ENCODE data around the gene GPR152.

Gene GPR152

DNA sequence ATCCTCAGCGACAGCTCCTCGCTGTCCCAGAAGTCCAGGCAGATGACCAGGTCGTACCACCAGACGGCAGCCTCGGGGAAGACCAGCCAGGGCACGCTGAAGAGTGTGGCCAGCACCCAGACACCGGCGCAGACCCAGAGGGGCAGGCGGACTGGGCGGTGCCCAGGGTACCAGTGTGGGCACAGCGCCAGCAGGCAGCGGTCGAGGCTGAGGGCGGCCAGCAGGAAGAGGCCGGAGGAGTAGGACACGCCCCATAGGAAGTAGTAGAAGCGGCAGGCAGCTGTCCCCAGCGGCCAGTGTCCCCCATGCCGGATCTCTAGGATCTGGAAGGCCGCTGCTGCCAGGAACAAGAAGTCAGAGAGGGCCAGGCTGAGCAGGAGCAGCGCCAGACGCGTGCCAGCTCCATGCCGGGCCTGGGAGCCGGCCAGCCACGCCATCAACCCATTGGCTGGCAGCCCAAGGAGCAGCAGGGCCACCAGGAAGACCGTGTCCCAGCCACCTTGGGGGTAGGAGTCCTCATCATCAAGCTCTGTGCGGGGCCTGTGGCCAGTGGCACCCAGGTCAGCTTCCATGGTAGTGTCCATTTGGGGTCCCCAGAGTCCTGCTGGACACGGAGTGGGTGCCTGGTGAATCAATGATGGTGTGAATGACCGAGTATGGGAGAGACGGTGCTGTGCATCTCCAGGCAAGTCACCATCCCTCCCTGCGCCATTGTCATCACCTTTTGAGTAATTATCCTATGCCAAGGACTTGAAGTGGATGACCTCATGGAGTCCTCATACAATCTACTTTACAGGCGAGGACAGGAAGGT, at the start of gene GPR152:
Gene GPR152 (minus strand): TSS at position 589 of the 812 bp plus-strand sequence. CDS start 5 bp downstream, at position 584.
- no peak for DNase-seq

- no peak for DNase-seq
These were observed 49.3 kb upstream of the GPR152 start for GRCh38 chr11:67501854-67502253.

- no peak for DNase-seq
These were observed 48.5 kb upstream of the GPR152 start for GRCh38 chr11:67500831-67501715.

DNA sequence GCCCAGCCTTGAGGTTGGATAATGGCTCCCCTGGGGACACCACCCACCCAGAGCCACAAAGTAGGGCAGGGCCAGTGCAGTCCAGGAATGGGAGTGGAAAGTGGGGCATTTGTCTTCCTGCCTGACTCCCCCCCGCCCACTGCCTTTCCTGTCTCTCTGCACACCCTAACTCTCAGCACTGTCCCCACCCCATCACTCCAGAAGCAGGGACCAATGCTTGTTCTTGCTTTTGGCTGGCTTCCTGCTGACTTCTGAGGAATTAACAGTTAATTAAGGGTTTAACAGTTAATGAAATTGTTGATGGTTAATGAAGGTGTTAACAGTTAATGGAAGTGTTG, 47.9 kb upstream of the GPR152 start:
- DNase-seq: no peak

GRCh38 chr11:67499808-67500483, 47.4 kb upstream of the GPR152 start:
- DNase-seq: no peak

- no peak for DNase-seq
These were observed 46.0 kb upstream of the GPR152 start for GRCh38 chr11:67498544-67498972.

DNA sequence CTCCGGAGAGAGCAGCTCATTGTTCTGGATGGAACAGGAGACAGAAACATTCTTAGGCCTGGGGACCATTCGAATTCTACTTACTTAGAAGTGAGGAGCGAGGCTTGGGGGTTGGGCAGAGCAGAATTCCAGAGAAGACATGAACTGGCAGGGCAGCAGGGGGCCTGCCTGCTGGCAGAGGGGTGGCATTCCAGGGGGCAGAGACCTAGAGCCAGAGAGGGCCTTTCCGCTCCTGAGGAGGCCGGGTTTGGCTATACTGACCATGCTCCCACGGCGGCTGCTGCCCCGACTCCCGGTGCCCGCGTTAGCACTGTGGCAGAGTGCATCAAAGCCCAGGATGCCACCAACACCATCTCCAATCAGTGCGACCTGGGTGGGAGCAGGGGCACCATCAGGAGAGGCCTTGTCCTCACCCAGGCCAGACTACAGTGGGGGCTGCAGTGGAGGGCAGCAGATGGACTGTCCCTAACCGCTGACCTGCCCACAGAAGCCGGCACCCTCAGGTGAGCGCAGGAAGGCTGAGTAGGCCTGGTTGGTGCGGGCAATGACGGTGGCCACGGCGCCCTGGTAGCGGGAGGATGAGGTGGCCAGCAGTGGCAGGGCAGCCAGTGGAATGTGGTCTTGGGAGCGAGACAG, 45.2 kb upstream of the GPR152 start:
- DNase-seq: no peak

DNA sequence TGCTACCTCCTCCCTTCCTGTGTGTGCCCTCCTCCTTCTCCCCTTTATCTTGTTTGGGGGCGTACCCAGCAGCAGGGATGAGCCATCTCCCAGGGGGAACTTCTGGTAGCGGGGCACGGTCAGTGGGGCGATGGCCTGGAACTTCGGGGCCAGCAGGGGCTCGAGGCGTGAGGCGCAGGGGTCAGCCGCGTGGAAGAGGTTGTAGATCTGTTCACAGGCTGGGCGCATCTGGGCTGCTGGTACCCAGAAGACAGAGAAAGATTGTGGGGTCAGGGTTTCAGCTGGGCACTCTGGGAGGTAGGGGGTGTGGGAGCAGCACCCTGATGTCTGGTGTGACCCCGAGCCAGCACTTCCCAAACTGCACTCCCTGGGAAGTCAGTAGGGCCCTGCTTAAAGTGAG, 43.6 kb upstream of the GPR152 start:
- DNase-seq: no peak

- no peak for DNase-seq
These were observed 42.9 kb upstream of the GPR152 start for GRCh38 chr11:67495234-67496005.

- DNase-seq: no peak
These were observed 42.1 kb upstream of the GPR152 start for GRCh38 chr11:67494371-67495233.

DNA sequence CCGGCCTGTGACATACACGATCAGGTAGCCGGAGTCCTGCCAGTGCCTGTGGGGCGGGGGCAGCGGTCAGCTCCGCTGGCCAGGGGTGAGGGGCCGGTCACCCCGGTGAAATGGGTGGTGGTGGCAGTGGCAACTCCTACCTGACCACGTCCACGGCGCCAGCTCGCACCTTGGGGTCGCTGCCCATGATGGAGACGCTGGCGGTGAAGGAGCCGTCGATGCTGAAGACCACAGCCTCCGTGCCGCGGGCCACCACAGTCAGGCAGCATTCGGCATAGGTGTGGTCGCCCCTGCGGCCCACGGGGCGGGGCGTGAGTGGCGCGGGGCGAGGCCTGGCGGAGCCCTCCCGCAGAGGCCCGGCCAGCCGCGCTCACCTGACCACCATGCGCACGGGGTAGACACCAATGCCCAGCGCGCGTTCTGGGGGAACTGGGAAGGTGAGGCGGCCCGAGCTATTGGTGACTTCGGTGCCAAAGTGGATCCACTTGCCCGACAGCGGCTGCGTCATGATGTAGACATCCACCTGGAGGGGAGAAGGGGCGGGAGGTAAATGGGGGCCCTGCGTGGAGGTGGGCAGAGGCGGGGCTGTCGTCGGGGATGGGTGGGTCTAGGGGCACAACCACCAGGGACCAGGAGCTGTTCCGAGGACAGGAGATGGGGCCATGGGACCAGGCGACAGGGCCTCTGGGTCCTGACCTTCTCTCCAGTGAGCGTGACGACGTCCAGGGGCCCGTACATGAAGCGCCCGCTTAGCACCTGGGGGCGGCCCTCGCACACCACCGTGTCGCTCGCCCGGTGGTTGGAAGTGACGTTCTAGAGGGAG, 41.2 kb upstream of the GPR152 start:
- DNase-seq: no peak

GRCh38 chr11:67492801-67493547, 40.4 kb upstream of the GPR152 start:
- no peak for DNase-seq

GRCh38 chr11:67492069-67492727, 39.7 kb upstream of the GPR152 start:
- DNase-seq: no peak

GRCh38 chr11:67491276-67492068, 38.9 kb upstream of the GPR152 start:
- DNase-seq: no peak

GRCh38 chr11:67490727-67491065, 38.2 kb upstream of the GPR152 start:
- DNase-seq: no peak

- no peak for DNase-seq
These were observed 37.6 kb upstream of the GPR152 start for GRCh38 chr11:67489885-67490726.

Data from midbrain (tissue), 1 donor.